IMR-90 (cell line): ENCODE measurements around the gene CD34. TPM values are rescaled to one million over a fixed set of nuclear protein-coding genes. Genes with fewer than 3 reads are reported as not detected.

Experiments used
- ATAC-seq: fragments of 200-7000 bp; cut with Tn5 transposase; 2 replicates; pipeline ENCODE4 v1.9.1; 2020; ENCODE audit warnings: low read depth, mild to moderate bottlenecking, moderate library complexity
- BruUV-seq: library from RNA; stranded (reverse); fragments of 400-500 nt; replicated peaks from 2 replicates; lab custom pipeline; 2021; lab: Mats Ljungman, UMichigan
- CTCF ChIA-PET: fragments of 300-600 bp; formaldehyde crosslinking; extraction: SDS; loops from one replicate; lab custom pipeline; 2021; ENCODE audit warnings: antibody characterized with exemption; lab: Yijun Ruan, JAX
- POLR2A ChIA-PET: fragments of 300-600 bp; sonication (Branson Sonifier 250); formaldehyde crosslinking; loops from one replicate; lab custom pipeline; 2022; ENCODE audit warnings: antibody characterized with exemption; ENCODE audit not compliant: unreplicated experiment; lab: Charles Lee
- DNase-seq: peaks from one replicate; pipeline ENCODE4 v3.0.0; 2013
- H2AFZ ChIP-seq: replicated peaks from 2 replicates; pipeline ENCODE3; 2013; ENCODE audit warnings: low read length, mild to moderate bottlenecking; ENCODE audit not compliant: poor library complexity
- H2AK5ac ChIP-seq: 2 replicates; pipeline ENCODE4 v1.6.1; 2013; ENCODE audit warnings: low read depth, low read length, inconsistent platforms
- H2AK9ac ChIP-seq: replicated peaks from 2 replicates; pipeline ENCODE3; 2013; ENCODE audit warnings: mild to moderate bottlenecking, low read depth, low read length, moderate library complexity; ENCODE audit not compliant: poor library complexity
- H2BK120ac ChIP-seq: 2 replicates; pipeline ENCODE4 v1.6.1; 2013; ENCODE audit warnings: low read depth, low read length, inconsistent platforms
- H2BK15ac ChIP-seq: 3 replicates; pipeline ENCODE4 v1.6.1; 2013; ENCODE audit warnings: low read depth, low read length, inconsistent platforms
- H2BK20ac ChIP-seq: 2 replicates; pipeline ENCODE4 v1.6.1; 2013; ENCODE audit warnings: low read depth, mild to moderate bottlenecking, inconsistent platforms, low read length, moderate library complexity
- H2BK5ac ChIP-seq: 2 replicates; pipeline ENCODE4 v1.6.1; 2013; ENCODE audit warnings: mild to moderate bottlenecking, low read depth, low read length, inconsistent platforms; ENCODE audit not compliant: poor library complexity, severe bottlenecking
- H3K14ac ChIP-seq: replicated peaks from 2 replicates; pipeline ENCODE4 v1.6.1; 2013; ENCODE audit warnings: low read depth, low read length, inconsistent platforms
- H3K18ac ChIP-seq: 2 replicates; pipeline ENCODE4 v1.6.1; 2013; ENCODE audit warnings: low read depth, low read length, control low read depth
- H3K23ac ChIP-seq: 2 replicates; pipeline ENCODE4 v1.6.1; 2013; ENCODE audit warnings: low read depth, low read length, inconsistent platforms
- H3K27ac ChIP-seq: 2 replicates; pipeline ENCODE4 v1.5.1; 2013; ENCODE audit warnings: mild to moderate bottlenecking, control low read depth, low read length; ENCODE audit not compliant: insufficient read depth
- H3K27me3 ChIP-seq: 2 replicates; pipeline ENCODE4 v1.6.1; 2013; ENCODE audit warnings: low read length; ENCODE audit not compliant: control insufficient read depth, insufficient read depth
- H3K36me3 ChIP-seq: 2 replicates; pipeline ENCODE4 v1.6.1; 2013; ENCODE audit warnings: low read length, mixed read lengths; ENCODE audit not compliant: control insufficient read depth, insufficient read depth
- H3K4ac ChIP-seq: 2 replicates; pipeline ENCODE4 v1.6.1; 2013; ENCODE audit warnings: low read depth, low read length, inconsistent platforms
- H3K4me1 ChIP-seq: 2 replicates; pipeline ENCODE4 v1.6.1; 2013; ENCODE audit warnings: low read length, mixed read lengths; ENCODE audit not compliant: control insufficient read depth, insufficient read depth
- H3K4me2 ChIP-seq: 2 replicates; pipeline ENCODE4 v1.6.1; 2013; ENCODE audit warnings: low read depth, mild to moderate bottlenecking, control low read depth, low read length, moderate library complexity
- H3K4me3 ChIP-seq: 2 replicates; pipeline ENCODE4 v1.5.1; 2013; ENCODE audit warnings: low read depth, mild to moderate bottlenecking, control low read depth, low read length, moderate library complexity; ENCODE audit not compliant: insufficient read depth
- H3K56ac ChIP-seq: 2 replicates; pipeline ENCODE4 v1.6.1; 2013; ENCODE audit warnings: low read length, inconsistent platforms; ENCODE audit not compliant: insufficient read depth; ENCODE audit errors: extremely low read depth
- H3K79me1 ChIP-seq, 2 experiments: 2 replicates each; pipeline ENCODE4 v1.6.1; 2013; ENCODE audit warnings: low read length in 2 of 2, inconsistent platforms in 1 of 2, low read depth in 1 of 2
- H3K9ac ChIP-seq: 2 replicates; pipeline ENCODE4 v1.6.1; 2013; ENCODE audit warnings: low read depth, low read length, control low read depth
- H3K9me1 ChIP-seq: 2 replicates; pipeline ENCODE4 v1.6.1; 2013; ENCODE audit warnings: low read length, inconsistent platforms; ENCODE audit not compliant: insufficient read depth
- H3K9me3 ChIP-seq: 2 replicates; pipeline ENCODE4 v1.6.1; 2013; ENCODE audit warnings: low read length; ENCODE audit not compliant: control insufficient read depth, insufficient read depth
- H4K20me1 ChIP-seq: 2 replicates; pipeline ENCODE4 v1.6.1; 2013; ENCODE audit warnings: low read length, inconsistent platforms; ENCODE audit not compliant: insufficient read depth
- H4K5ac ChIP-seq: 2 replicates; pipeline ENCODE4 v1.6.1; 2013; ENCODE audit warnings: mild to moderate bottlenecking, low read depth, low read length, control low read depth
- H4K8ac ChIP-seq, 2 experiments: 2 replicates each; pipeline ENCODE4 v1.6.1; 2013; ENCODE audit warnings: low read depth in 2 of 2, low read length in 2 of 2, control low read depth in 1 of 2, inconsistent platforms in 1 of 2
- H4K91ac ChIP-seq: 2 replicates; pipeline ENCODE4 v1.6.1; 2013; ENCODE audit warnings: low read depth, low read length, inconsistent platforms; ENCODE audit not compliant: insufficient read depth
- CEBPB ChIP-seq: IDR thresholded peaks from 2 replicates; pipeline ENCODE4 v1.6.1; 2012; ENCODE audit warnings: low read depth, low read length, improper control_type of control experiment
- RAD21 ChIP-seq: IDR thresholded peaks from 2 replicates; pipeline ENCODE4 v1.6.1; 2012; ENCODE audit warnings: low read length, improper control_type of control experiment
- RCOR1 ChIP-seq: IDR thresholded peaks from 2 replicates; pipeline ENCODE4 v1.6.1; 2012; ENCODE audit warnings: mild to moderate bottlenecking, low read length, improper control_type of control experiment; ENCODE audit not compliant: insufficient replicate concordance
- WGBS, 2 experiments: methylation state at CpG; one replicate each; pipeline versions ENCODE4 v1.1.5 to v1.1.7; 2013; ENCODE audit warnings: missing lambda C conversion rate in 2 of 2; ENCODE audit not compliant: insufficient read length in 1 of 2; ENCODE audit errors: extremely low coverage in 2 of 2; 5-methylcytosine and 5-hydroxymethylcytosine counted together
- dilution Hi-C: fragments of 300-500 bp; cut with HindIII; formaldehyde crosslinking; loops from one replicate; pipeline ENCODE4 v1.14.3; 2018; ENCODE audit warnings: low sequenced_read_pairs; ENCODE audit not compliant: unreplicated experiment
- in situ Hi-C: fragments of 300-500 bp; cut with MboI; formaldehyde crosslinking; loops from 3 replicates; pipeline ENCODE4 v1.14.3; 2019; ENCODE audit warnings: low sequenced_read_pairs, inconsistent platforms, mixed read lengths
- intact Hi-C: fragments of 100-400 bp; cut with micrococcal nuclease; formaldehyde crosslinking; loops from 2 replicates; pipeline ENCODE4 v1.10.0; 2022
- polyA plus RNA-seq, 3 experiments: library from polyadenylated mRNA; depleted of rRNA; stranded (reverse); fragments of >200 nt; gene quantifications; 2 replicates each; pipeline ENCODE4 v1.2.3, GENCODE V29; 2012; ENCODE audit warnings: low replicate concordance in 1 of 3
- total RNA-seq: library from RNA; depleted of rRNA; stranded (reverse); fragments of >200 nt; gene quantifications from 2 replicates; pipeline ENCODE4 v1.2.3, GENCODE V29; 2012
- TF ChIP-seq, protein P1 (sequence below): fragments of 150-350 bp; IDR thresholded peaks from 2 replicates; pipeline ENCODE4 v1.6.1; 2017; ENCODE audit warnings: mild to moderate bottlenecking, antibody characterized with exemption, low read length, low read depth
- TF ChIP-seq, protein P2 (sequence below): fragments of 150-350 bp; IDR thresholded peaks from 2 replicates; pipeline ENCODE4 v1.6.1; 2016; ENCODE audit warnings: low read depth, mild to moderate bottlenecking, low read length, moderate library complexity, borderline replicate concordance

CD34 gene
- total and polyA plus RNA-seq, 2 of the 4 experiments (the other 2 are of a cell fraction), result 0.14 TPM; not detected in 1

DNA sequence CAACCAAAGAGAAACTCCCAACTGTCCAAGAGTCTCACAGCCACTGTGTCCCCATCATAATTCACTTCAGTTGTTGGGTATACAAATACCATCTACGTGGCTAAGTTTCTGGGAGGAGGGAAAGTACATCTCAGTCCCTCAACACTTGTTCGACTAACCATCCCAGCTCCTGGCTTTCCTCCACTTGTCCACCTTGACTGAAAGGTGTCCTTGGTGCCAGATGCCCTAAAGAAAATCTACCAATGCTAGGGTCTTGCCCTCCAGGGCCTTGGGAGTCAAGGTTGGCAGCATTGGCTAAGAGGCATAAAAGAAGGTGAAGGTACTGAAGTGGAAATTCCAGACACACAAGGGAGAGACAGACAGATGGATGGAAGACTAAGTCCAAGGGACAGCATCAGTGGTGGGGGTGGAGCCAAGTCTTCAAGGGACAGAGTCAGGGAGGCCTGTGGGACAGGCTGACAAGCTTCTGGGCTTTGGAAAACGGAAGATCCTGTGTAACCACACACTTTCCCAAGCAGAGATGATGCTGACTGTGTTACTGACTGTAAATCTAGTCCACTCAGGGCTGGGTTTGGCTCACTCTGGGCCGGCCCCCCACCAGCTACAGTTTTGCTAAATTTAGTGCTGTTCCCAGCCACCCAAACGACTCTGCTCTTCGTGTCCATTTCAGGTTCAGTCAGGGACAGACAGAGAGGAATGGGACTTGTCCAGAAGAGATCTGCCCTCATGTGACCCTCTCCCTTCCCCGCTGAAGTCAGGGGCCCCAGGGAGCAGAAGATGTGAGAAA, 60.1 kb downstream of the CD34 start:
- no peak overlapping the region for H4K91ac ChIP-seq
- no peak overlapping the region for H2AK5ac ChIP-seq
- no peak overlapping the region for H2BK20ac ChIP-seq
- H2AK9ac ChIP-seq, result no peak overlapping the region
- intact Hi-C loops (no loop called here), dilution Hi-C loops (no loop called here), in situ Hi-C loops (no loop called here)
- H3K18ac ChIP-seq, result no peak overlapping the region
- H3K36me3 ChIP-seq, result no peaks in the 10 kb centered on the region
- H2BK15ac ChIP-seq, result no peak overlapping the region
- H3K56ac ChIP-seq, result no peak overlapping the region
- H2BK5ac ChIP-seq, result no peak overlapping the region
- H3K4me2 ChIP-seq, result no peak overlapping the region
- H3K27ac ChIP-seq, result no peak overlapping the region
- H3K9ac ChIP-seq, result no peak overlapping the region
- TF ChIP-seq, protein P1, sequence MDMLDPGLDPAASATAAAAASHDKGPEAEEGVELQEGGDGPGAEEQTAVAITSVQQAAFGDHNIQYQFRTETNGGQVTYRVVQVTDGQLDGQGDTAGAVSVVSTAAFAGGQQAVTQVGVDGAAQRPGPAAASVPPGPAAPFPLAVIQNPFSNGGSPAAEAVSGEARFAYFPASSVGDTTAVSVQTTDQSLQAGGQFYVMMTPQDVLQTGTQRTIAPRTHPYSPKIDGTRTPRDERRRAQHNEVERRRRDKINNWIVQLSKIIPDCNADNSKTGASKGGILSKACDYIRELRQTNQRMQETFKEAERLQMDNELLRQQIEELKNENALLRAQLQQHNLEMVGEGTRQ, result no peak
- TF ChIP-seq, protein P2, sequence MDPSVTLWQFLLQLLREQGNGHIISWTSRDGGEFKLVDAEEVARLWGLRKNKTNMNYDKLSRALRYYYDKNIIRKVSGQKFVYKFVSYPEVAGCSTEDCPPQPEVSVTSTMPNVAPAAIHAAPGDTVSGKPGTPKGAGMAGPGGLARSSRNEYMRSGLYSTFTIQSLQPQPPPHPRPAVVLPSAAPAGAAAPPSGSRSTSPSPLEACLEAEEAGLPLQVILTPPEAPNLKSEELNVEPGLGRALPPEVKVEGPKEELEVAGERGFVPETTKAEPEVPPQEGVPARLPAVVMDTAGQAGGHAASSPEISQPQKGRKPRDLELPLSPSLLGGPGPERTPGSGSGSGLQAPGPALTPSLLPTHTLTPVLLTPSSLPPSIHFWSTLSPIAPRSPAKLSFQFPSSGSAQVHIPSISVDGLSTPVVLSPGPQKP, result no peak
- TF ChIP-seq CEBPB, result no peak
- TF ChIP-seq RAD21, result no peak
- no peak for TF ChIP-seq RCOR1
- H3K4me3 ChIP-seq, result no peak overlapping the region
- no TSS peak for BruUV-seq
- no peak overlapping the region for H2AFZ ChIP-seq
- WGBS, 2 experiments, result 91% methylated on average over 3 of the region's 7 CpGs; no CpG with 5 or more reads in 1 of the 2 experiments
- no peaks in the 10 kb centered on the region for H3K27me3 ChIP-seq
- ATAC-seq (no peak), DNase-seq (no peak)
- CTCF ChIA-PET, result no interaction called here
- no peak overlapping the region for H2BK120ac ChIP-seq
- peaks cover 1% of the 10 kb centered on the region; the same call in 1 of the 2 replicates for H3K9me1 ChIP-seq
- H3K4ac ChIP-seq, result no peak overlapping the region
- no peaks in the 10 kb centered on the region; a peak in 1 of 4 replicates for H3K79me1 ChIP-seq
- no peak overlapping the region for H4K5ac ChIP-seq
- H3K9me3 ChIP-seq, result no peaks in the 10 kb centered on the region
- POLR2A ChIA-PET, result no interaction called here
- H4K8ac ChIP-seq, result no peak overlapping the region
- H3K4me1 ChIP-seq, result no peaks in the 10 kb centered on the region
- H3K14ac ChIP-seq, result no peak overlapping the region
- H3K23ac ChIP-seq, result no peak overlapping the region
- no peaks in the 10 kb centered on the region for H4K20me1 ChIP-seq
